Measurements from ENCODE around the gene CLEC11A.

The CLEC11A gene, protein sequence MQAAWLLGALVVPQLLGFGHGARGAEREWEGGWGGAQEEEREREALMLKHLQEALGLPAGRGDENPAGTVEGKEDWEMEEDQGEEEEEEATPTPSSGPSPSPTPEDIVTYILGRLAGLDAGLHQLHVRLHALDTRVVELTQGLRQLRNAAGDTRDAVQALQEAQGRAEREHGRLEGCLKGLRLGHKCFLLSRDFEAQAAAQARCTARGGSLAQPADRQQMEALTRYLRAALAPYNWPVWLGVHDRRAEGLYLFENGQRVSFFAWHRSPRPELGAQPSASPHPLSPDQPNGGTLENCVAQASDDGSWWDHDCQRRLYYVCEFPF

DNA sequence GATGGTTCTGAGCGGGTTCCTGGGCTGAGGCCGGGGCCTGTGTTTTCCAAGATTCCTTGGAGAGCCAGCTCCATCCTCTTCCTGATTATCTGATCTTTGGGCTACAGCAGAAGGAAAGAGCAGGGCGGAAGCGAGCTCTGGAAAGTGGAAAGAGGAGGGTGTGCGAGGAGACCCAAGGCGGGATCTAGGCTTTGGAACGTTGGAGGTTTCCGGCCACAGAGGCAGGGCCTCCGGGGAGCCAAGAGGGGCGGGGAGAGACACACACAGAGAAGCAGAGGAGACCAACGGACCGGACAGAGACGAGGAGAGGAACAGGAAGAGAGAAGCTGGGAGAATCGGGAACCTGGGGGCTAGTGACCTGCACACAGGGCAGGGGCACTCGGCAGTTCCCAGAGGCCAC is at the start of gene CLEC11A:
Gene CLEC11A, plus strand, starts transcription at position 296 of the 400 bp plus-strand sequence. CDS start 162 bp downstream, outside the sequence.
- no peak for DNase-seq

DNA sequence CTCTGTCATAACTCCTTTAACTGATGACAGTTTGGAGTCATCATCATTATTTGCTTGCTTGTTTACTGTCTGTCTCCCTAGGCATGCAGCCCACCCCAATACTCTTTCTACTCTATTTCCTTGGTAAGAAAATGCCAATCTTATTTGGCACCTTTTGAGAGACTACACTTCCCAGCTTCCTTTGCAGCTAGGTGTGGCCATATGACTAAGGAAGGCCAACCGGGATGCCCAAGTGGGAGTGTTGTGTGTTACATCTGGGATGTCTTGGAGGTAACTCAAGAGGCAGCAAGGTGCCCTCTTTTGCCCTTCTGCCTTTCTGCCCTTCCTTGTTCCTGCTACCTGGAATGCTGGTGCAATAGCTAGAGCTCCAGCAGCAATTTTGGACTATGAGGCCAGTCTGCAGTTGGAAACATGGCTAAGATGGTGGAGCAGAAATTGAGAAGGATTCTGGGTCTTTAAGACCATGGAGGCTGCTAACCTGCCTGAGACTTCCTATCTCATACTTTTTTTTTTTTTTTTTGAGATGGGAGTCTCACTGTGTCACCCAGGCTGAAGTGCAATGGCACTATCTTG is 46.5 kb upstream of the CLEC11A start:
- DNase-seq, result no peak

DNA sequence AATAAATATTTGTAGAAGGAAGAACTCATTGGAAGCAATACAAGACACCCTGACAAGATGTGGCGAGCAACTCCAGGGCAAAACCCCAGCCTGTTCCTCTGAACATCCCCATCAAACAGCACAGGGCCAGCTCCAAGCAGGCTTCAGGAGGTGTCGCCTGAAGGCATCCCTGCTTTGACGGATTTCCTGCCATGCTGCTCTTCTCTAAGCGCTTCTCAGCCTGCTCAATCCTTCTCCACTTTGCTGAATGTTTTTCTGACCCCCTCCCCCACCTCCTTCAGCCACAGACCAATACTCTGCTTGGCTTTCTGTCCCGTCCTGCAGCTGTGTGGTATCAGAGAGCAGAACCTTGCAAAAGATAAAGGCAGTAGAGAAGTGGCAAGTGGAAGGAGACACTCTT is 45.5 kb upstream of the CLEC11A start:
- DNase-seq, result no peak

DNA sequence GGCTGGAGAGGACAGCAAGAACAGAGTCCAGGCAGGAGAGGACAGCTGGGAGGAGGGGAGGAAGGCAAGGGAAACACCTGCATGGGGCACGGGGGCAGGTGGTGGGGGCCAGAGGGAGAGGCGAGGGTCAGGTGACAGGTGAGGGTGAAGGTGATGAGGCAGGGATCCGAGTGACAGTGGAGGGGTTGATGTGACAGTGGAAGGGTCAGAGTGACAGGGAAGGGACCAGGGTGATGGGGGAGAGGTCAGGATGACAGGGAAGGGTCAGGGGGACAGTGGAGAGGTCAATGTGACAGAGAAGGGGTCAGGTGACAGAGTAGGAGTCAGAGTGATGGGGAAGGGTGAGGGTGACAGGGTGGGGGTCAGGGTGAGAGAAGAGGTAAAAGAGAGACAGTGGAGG is 44.8 kb upstream of the CLEC11A start:
- DNase-seq, result no peak

DNA sequence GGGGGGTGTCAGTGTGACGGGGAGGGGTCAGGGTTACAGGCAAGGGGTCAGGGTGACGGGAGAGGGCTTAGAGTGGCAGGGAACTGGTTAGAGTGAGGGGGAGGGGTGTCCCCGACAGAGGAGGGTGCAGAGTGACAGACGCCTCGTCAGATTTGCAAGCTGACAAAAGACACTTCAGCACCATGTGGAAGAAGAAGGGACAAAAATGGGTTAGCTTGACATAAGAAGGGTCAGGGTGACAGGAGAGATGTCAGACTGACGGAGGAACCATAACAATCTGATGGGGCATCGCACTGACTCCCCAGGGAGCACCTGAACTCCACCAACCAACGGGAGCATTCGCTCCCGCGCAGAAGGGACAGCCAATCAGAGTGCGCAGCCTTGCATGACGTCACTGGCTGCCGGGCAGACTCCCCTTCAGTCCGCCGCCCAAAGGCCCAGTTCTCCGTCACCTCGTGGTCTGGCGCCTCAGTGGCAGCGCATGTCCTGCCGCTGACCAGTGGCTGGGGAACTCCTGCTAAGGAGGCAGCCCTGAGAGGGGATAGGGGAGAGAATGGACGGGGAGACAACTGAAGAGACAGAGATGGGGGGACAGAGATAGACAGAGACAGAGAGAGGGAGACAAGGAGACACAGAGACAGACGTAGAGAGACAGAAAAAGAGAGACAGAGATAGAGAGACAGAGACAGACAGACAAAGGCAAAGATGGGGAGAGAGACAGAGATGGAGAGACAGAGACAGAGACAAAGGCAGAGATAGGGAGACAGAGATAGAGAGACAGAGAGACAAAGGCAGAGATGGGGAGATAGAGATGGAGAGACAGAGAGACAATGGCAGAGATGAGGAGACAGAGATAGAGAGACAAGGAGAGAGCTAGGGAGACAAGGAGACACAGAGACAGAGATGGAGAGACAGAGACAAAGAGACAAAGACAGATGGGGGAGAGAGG is 43.7 kb upstream of the CLEC11A start:
- peak; percentile 80 for DNase-seq

DNA sequence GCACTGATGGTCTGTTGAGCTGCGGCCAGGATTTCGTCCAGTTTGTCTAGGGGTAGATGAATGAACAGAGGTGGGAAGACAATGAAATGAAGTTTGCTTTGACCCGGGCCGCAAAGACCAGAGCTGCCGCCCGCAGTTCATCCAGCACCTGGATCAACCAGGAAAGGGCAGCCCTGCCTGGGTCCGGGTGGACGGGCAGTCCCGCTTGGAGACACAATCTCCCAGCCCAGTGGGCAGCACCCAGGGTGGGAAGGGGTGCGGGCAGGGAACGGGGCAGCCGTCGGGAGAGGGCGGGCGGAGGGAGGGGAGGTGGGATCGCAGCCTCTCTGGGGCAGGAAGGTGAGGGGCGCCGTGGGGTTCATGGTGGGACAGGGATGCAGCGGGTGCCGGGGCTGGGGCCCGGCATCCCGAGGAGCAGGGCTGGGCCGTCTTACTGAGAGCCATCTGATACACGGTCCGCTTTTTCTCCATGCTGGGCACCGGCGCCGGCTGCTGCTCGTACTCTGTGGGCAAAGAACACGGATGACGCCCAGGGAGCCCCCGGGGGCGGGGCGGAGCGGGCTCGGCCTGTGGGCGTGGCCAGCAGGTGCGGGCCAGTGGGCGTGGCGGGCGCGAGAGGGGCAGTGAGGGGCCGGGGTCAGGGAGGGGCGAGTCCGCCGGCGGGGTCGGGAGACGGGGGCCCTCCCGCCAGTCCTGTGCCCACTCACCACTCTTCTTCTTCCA is 36.7 kb upstream of the CLEC11A start:
- DNase-seq, result no peak

DNA sequence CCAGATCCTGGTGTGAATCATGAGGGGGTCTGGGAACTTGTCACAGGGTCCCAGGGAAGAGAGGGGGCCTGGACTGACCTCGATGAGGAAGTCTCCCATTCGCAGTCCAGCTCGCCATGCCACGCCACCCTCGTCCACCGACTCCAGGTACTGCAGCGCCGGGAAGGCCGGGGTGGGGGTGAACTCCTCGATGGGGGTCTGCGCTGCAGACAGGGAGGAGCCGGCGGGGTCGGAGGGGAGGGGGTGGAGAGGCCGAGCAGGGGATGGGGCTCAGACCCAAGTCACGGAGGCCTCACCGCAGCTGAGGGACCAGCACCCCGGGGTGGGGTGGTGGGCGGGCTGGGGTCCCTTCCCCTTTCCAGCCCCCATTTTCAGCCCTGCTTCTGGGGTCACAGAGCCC is 34.4 kb upstream of the CLEC11A start:
- DNase-seq, result no peak

DNA sequence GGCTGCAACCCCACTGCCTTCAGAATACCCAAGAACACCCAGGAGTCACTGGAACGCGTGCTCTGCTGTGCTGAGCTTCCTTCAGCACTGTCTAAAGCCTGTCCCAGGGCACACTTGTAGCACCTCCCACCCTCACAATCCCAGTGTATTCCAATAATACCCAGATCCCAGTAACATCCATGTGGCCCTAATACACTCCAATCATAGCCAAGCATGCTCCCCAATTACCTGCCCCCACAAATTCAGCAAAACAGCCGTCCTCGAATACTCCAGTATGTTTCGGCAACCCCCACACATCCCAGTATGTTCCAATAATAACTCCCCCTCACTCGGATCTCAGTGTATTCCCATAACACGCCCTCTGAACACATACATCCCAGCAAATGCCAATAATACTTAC is 32.7 kb upstream of the CLEC11A start:
- no peak for DNase-seq

DNA sequence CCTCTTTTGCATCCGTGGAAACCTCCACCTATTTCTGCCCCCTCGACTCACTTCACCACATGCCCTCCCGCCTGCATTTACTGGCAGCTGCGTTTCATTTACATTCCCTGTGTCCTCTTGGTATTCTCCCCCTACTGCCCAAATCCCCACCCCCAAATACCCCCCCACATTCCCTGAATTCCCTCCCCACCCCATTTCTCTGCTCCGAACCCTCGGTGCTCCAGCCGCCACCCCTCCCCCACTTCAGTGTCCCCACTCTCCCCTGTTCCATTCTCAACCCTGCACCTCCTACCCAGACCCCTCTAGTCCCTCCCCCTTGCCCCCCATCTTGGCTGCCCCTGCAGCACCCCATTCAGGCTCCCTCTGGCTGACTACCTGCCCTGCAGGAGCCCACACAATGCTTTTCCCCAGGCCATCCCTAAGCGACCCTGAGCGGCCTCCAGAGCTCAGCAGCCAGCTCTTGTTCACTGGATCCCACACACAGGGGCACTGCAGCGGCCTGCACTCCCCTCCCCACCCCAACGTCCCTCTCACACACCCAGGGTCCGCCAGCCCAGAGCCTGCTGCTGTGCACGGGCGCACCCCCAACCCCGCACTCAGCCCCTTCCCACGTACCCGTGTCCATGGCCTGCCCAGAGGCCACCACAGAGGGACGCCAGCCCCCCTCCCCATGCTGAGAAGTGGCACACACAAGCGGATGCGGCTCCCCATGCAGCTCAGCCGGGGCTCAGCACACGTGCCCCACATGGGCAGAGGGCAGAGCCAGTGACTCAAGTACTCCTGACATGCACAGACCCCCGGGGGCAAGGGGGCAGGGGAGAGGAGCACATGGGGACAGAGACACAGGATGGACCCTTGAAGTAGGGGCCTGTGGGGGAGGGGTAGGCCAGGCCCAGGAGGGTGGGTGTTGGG is 29.8 kb upstream of the CLEC11A start:
- no peak for DNase-seq

DNA sequence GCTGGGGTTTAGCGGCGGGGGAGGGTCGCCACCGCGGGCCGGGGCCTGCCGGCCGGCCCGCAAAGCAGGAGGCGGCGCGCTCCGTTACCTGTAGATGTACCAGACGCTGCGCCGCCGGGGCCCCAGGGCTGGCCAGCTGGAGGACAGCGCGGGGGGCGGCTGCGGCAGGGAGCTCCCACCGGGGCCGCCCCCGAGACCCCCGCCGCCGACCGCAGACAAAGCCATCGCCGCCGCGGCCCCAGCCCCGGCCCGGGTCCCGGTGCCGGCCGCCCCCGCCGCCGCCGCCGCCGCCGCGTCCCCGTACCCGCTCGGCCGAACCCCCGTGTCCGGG is 28.4 kb upstream of the CLEC11A start:
- no peak for DNase-seq

DNA sequence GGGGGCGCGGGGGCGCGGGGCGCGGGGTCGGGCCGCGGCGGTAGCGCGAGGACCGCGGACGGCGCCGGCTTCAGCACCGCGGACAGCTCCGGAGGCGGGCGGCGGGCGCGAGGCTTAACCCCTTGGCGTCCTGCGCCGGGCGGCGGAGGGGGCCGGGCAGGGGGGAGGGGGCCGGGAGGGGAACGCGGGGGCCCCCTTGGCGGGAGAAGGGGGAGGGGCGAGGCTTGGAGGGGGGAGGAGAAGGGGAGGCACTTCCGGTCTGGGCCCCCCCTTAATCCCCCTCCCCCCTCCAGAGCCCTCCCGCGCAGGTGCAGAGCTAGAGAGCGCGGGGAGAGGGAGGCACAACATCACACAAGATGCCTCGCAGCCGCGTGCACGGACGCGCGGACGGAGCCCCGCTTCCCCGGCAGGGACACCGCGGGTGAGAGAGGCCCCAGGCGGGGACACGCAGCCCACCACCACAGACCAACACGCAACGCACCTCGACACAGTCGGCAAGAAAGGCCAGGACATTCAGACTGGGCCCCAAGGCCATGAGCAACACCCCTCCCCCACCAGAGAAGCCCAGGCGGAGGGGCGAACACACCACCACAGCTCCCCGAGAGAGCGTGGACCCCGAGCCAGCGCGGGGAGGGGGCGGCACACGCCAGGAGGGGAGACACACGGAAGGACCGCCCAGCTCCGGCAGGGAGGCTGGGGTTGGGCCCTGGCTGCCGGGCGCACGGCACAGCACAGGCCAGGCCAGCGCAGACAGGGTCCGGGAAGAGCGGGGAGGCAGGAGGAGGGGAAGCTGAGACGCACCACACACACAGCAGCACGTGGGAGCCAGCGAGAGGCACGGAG is 27.7 kb upstream of the CLEC11A start:
- no peak for DNase-seq

DNA sequence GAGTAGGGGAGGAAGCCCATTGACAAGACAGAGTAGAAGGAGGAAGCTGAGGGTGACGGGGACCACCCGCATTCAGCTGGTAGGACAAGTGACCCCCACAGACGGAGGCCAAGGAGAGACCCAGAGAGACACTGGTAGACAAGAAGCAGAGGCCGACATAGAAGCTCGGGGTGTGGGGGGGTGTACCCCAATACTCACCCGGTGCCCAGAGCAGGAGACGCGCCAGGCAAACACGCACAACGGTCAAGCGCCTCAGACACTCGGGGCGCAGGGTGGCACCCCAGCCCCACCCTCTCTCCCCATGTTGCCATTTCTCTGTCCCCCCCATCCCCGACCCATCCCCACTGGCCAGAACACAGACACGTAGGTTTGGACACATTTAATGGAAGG is 27.1 kb upstream of the CLEC11A start:
- no peak for DNase-seq

DNA sequence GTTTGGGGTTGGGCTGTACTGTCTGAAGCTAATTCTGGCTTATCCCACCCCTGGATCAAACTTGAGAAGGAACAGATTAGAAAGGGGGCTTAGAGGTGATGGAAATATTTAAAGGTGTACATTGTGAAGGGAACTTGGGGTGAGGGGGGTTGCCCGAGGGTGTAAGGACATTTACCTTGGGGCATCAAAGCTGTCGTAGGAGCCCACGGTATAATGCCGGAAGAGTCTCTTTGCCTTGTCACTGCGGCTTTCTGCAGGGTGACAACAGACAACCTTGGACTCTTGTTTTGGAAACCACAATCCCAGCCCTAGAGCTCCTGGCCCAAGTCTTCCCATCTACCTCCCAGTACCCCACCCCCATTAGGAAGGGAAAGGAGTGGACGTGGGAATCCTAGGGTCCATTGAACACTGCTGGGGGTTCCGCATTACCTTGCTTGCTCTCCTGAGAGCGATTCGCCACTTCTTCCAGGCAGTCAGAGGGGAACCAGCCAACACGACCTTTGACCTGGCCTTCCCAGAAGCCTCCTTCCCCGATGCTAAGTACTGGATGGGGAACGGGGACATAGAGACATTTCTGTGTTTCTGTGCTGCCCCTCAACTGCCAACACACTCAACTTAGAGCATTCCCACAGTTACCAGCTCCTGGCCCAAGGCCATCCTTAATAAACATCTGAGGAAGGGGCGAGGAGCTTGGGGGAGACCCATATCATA is 25.6 kb upstream of the CLEC11A start:
- DNase-seq, result no peak

DNA sequence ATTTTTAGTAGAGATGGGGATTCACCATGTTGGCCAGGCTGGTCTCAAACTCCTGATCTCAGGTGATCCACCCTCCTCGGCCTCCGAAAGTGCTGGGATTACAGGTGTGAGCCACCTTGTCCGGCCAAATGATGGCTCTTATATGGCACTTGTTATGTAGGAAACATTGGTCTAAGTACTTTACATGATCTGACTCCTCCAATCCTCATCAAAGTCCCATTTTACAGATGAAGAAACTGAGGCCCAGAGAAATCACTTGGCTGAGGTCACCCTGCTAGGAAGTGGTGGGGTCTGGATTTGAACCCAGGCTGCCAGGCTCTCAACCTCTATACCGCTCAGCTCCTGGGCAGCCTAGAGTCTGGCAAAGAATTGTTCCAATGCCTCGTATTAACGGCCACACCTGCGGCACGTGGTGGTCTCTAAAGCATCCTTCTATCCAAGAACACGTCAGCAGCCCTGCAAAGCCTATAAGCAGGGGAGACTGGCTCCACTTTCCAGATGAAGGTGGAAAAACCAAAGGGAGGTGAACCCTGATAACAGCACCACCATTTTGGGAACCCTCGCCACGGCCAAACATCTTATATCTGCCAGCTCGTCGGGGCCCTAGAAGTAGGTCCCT is 21.7 kb upstream of the CLEC11A start:
- no peak for DNase-seq

DNA sequence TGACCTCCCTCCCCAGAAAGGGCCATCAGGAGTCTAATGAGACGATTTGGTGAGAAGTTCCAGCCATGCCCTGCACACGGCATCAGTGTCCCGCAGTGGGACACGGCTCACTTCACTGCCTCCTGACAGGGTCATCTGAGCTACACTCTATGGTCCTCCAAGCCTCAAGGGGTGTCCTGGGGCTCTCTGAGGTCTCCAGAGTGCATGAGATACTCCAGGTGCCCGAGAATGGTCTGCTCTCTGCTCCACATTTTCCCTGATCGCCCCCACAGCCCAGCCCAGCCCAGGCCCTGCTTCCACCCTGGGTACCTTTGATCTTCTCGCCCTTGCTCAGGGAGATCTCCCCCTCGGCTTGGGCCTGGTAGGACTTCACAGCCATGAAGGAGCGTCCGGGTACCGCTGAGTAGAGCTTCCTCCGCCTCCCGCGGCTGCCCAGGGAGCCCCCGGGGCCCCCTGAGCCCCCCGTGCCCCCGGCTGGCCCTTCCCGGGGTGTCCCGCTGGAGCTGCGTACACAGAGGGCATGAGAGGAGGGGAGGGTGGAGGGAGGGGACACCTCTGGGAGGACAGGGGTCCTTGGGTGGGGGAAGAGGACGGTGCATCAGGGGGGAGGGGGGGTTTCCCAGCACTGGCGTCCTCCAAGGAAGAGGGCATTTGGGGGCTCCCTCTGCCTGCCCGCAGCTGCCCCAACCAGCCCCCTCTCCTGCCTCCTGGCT is 20.9 kb upstream of the CLEC11A start:
- DNase-seq, result no peak

DNA sequence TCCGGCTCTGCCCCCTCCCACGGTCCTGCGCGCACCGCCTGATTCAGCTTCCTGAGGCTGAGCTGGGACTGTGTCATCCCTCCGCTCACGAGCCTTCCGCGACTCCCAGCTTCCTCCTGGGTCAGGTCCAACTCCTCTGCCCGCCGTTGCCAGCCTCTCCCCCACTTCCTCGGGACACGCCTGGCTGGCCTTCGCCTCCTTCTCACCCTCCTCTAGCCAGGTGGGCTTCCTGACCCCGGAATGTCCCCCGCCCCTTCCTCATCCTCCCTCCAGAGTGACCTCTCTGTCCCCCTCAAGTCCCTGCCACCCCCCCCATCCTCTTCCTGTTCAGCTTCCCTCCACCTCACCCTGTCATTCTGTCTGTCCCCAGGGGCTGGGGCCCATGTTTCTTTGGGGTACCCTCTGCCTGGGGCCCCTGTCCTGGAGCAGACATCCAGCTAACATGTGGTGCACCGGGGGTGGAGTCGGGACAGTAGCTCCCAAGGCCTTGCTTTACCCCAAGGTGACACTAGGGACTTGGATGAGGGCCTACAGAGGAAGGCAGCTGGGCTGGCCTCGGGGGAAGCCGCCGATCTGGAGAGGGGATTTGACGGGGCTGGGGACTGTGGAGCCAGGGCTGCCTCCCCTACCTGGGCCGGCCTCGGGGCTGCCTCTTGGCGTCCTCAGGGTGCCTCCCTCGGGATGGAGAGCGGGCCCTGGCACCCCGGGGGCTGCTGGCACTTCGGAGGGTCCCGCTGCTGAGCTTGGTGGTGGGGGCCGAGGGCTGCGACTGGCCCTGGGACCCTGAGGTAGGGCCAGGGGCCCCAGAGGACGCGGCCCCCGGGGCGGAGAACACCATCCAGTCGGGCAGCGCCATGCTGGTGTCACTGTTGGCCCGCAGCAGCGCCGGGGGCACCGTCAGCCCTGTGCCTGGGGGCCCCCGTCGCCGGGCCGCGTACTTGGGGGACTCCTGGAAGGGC is 20.0 kb upstream of the CLEC11A start:
- DNase-seq, result no peak

DNA sequence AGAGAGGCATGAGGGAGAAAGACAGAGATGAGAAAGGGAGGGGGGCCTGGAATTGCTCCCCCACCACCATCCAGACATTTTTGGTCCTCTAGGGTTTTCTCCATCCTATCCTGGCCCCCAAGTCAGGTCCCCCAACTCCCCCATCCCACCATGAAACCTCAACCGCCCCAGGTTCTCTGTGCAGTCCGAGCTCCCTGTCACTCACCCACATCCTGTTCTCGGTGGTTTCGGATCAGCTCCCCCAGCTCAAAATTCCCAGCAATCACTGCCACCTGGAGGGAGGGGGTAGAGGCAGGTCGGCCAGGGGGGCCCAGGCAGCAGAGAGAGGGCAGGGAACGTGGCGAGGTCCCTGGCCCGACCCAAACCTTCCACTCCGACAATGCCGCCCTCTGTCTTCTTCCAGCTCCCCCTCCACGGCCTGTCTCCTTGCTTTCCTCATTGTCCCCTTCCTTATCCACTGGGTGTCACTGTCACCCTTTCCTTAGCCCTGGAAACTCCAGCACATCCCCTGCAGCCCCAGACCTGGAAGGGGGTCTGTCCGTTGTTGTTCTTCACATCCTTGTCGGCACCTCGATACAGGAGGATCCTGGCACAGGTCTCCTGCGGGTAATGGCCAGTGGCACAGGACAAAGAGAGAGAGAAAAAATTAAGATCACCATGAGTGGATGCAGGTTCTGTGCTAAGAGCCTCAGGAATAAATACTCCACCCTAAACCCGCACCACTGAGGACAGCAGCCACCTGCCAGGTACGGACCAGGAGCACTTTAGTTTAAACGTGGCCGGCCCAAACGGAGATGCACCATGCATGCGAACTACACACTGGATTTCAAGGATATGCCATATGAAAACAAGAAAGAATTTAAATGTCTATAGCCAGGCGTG is 19.0 kb upstream of the CLEC11A start:
- DNase-seq, result no peak
